HG03108 (cell line): ENCODE measurements around the gene TMEM184B.

ENCODE experiments used
- ATAC-seq: cut with Tn5 transposase; IDR thresholded peaks from one replicate; pipeline ENCODE4 v1.9.1; 2021; ENCODE audit warnings: moderate library complexity; ENCODE audit not compliant: unreplicated experiment

Gene TMEM184B

DNA sequence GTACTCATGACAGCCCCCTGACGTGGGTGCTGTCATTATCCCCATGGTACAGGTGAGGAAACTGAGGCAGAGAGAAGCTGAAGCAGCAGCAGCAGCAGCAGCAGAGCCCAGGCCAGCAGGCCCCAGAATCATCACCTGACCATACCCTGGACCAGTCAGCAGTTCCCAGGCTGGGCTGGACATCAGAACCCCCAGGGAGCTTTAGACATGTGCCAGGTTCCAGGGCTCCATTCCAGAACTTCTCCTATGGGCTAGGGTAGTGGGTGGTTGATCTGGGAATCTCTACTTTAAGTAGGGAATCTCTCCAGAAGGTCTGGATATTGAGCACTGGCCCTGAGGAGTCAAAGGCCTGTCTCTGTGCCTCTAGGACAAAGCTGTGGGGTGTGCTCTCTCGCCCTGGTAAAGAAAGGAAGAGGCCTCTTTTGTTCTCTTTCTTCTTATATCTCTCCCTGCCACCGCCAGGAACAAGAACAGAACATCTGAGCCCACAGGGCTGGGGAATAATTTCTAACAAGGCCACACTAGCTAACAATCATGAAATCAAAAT is 44.4 kb downstream of the TMEM184B start:
- no peak for ATAC-seq

DNA sequence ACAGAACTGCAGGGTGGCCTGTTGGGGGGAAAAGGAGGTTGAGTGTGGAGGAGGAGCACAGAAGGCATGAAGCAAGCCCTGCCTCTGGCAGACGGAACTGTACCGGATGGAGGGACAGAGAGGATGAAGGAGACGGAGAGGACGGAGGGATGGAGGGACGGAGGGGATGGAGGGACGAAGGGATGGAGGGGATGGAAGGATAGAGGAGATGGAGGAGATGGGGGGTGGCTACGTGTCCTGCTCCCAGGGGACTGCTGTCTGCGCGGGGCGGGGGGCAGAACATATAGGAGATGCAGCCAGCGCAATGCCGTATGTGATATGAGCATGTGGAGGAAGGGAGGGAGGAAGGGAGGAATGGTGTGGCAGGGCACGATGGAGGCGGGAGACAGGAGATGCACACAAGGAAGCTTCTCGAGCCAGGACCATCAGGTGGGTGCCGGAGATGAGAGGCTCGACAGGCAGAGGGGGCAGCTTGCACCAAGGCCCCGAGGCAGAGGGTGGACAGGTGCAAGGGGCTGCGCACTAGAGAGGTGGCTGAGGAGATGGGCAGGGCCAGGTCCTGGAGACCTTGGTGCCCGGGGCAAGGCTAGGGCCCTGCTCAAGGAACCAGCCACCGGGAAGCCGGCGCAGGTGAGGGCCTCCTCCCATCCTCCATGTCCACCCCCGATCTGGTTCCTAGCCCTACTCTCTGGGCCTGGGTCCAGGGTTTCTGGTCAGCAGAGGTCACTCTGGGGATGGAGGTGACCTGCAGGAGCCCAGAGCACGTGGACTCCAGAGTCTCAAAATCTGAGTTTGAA is 45.8 kb downstream of the TMEM184B start:
- no peak for ATAC-seq

DNA sequence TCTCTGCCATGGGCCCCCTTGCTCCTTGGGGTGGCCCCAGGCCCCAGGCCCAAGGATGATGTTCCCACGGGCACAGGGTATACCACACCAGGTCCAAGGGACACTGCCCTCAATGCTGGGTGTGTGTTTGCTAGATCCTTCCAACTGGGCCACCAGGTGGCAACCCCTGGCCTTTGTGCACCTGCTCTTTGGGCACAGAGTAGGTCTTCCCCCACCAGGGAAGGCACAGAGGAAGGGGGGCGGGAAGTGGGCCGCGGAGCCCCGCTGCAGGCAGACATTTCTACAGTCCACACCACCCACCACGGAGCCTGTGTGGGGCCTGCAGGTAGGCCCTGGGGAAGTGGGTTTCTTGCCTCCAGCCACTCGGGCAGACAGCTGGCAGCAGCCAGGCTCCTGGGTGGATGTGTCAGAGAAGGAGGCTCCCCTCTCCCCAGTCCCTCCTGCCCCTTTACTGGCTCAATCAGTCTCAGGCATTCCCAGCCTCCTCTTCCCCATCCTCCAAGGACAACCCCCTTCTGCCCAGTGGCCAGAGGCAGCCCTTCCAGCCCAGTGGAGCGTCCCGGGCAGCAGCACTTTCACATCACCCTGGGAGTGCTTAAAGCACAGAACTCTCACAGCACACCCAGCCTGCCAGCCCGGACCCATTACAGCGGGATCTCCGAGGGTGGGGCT is 49.4 kb downstream of the TMEM184B start:
- no peak for ATAC-seq

- ATAC-seq: no peak
These were observed 50.1 kb downstream of the TMEM184B start for GRCh38 chr22:38222797-38223119.

DNA sequence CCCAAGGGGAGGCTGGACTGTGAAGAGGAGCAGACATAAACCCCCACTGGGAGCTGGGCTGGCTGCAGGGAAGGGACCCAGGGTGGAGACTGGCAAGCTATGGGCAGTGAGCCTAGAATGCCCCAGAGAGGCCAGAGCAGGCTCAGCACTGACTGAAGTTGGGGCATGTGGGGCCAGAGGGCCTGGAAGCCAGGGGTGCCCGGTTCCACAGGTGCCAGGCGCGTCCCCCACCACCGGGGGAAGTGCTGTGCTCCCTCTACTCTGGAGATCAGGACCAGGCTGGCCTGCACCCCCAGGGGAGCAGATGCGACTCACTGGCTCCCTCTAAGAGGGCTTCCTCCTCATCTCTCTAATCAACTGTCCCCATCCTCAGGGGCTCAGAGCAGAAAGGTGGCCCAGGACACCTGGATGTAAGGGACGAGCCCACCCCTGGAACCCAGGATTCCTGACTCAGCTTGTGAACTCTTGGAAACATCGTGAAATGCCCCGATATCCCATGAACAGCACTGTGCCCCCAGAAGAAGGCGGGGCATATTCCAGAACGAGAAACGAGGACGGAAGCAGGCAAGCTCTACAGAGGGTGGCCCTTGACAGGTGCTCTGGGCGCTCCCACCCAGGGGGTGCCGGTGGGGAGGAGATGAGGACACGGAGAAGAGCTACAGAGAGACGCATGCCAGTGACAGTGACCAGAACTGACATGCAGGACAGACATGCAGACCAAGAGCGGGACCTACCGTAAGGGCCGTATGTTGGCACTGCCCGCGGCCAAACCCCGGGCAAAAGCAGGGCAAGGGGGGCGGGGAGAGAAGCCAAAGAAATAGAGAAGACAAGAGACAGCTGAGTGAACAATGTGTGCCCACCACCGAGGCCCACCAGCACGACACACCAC is 50.7 kb downstream of the TMEM184B start:
- ATAC-seq: no peak

DNA sequence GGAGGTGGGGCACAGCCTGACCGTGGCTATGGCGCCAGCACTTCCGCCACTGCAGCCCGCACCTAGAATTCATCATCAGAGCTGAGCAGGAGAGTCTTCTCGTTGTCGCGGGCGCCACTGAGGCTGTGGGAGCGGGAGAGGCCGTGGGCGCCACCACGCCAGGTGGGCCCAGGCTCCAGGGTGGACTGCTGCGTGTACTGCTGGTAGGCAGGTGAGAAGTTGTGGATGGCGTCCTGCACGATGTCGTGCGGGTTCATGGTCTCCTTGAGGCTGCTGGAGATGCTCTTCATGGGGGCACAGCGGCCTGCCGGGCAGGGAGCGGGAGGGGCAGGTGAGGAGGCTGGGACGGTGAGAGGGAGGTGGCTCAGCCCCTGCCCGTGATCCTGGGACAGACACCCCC is 51.4 kb downstream of the TMEM184B start:
- no peak for ATAC-seq

GRCh38 chr22:38220653-38221386 is 52.0 kb downstream of the TMEM184B start:
- no peak for ATAC-seq

DNA sequence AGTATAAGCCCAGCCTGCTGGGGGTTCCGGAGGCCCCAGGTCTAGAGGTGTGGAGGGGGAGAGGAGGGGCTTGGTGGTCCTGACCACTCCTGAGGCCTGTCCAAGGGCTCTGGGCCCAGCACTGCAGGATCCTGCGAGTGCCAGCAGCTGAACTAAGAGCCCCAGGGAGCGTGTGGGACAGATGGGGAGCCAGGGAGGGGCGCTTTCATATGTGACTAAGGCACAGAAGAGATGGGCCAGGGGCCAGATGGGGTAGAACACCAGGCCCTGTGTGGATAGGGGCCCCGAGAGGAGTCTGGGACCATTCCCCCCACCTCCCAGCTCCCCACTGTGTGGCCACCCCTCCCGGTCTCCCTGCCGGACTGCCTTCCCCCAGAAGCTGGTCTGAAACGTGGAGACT is 52.6 kb downstream of the TMEM184B start:
- ATAC-seq: no peak

- ATAC-seq: no peak
These were observed 53.2 kb downstream of the TMEM184B start for GRCh38 chr22:38219632-38220031.

DNA sequence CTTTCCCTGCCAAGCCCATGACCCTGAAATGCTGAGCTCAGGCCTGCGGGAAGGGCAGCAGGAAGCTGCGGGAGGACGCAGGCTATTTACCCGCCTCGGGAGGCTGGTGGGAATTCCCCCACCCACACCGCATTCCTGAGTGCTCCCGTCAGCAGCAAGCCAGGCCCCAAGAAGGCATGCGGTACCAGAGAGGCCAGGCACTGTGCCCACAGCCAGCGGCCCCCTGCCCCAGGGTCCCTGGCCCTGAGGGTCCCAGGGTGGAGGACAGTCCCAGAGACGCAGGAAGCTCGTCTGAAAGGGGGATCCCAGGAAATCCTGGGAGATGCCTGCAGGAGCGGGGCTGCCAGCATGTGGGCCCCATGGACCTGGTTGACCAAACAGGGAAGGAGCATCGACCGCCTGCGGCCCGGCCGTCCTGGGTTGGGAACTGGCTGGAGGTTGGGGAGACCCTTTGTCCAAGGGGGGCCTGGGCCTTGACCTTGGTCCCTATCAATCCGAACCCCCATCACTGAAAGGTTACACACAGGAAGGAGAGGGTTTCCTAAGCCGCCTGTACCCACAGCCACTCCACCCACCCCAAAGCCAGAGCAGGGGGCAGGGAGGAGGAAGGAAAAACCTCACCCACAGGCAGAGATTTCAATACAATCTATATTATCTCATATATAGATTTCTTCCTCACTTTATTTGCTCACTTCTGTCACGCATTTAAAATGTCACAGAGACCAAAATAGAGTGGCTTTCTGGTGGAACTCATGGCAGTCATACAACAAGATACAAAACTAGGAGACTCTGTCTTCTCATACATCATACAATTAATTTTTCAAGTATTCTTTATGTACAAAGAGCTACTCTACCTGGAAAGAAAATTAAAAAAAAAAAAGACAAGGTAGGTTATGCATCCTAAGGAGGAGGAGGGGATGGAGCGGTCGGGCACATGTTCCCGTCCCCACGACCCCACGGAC is 53.9 kb downstream of the TMEM184B start:
- no peak for ATAC-seq

- ATAC-seq: no peak
These were observed 57.4 kb downstream of the TMEM184B start for GRCh38 chr22:38215156-38216038.

- ATAC-seq: no peak
These were observed 58.3 kb downstream of the TMEM184B start for GRCh38 chr22:38214302-38215056.

DNA sequence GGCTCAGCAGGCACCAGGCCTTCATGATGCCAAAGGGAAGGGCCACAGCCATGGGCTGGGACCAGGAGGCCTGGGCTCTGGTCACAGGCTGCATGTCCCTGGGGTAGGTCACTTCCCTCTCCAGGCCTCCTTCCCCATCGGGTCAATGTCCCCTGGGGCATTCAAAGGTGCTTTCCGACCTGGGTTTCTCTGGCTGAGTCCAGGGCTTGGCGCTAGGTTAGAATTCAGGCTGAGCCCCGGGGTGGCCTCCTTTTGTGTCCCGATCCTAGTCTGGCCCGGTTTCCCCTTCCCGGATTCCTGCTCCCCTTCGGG is 58.9 kb downstream of the TMEM184B start:
- ATAC-seq: no peak

GRCh38 chr22:38213319-38213989 is 59.4 kb downstream of the TMEM184B start:
- no peak for ATAC-seq

- ATAC-seq: no peak
These were observed 60.4 kb downstream of the TMEM184B start for GRCh38 chr22:38212442-38212841.

DNA sequence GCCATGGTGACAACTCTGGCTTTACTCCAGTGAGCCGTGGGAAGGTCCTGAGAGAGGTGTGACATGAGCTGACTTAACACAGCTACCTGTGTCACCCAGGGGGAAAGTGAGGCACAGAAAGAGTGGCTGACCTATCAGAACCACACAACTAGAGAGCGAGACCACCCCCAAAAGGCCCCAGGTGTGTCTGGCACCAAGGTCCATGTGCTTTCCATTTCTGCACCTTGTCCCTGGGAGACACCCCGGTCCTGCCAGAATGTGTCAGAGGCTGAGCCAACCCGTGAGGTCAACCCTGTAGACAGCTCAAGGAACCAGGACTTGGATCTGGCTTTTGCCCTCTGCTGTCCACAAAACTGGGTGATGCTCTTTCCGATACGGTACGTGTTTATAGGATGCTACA is 61.3 kb downstream of the TMEM184B start:
- no peak for ATAC-seq

DNA sequence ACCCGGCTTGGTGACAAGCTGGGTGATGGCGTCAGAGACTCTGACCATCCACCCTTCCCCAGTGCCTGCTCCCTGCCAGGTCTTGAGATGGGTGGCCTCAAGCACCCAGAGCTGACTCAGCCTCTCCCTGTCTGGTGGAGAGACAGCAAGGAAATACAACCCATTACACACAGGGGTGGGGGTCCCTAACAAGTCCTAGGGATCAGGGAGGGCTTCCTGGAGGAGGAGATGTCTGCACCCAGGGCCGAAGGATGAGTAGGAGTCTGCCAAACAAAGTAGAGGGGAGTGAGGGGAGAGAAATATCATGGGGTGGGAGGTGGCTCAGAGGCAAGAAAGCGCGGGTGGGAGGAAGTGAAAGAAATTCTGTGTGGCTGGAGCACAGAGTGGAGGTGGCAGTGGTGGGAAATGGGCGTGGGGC is 64.2 kb downstream of the TMEM184B start:
- no peak for ATAC-seq
